Left cardiac atrium (tissue), 4 donors: ENCODE measurements around the gene LRRC36. TPM values are rescaled to one million over a fixed set of nuclear protein-coding genes. Genes with fewer than 3 reads are reported as not detected.

ENCODE experiments used
- ATAC-seq, 2 donors: fragments of 200-7000 bp; cut with Tn5 transposase; one replicate each; pipeline ENCODE4 v1.9.1; 2020; ENCODE audit warnings: mild to moderate bottlenecking in 2 of 2, moderate library complexity in 2 of 2
- DNase-seq: peaks from one replicate; pipeline ENCODE4 v3.0.0-alpha.2; 2020
- intact Hi-C, 2 donors: fragments of 100-400 bp; cut with DNase I; formaldehyde crosslinking; loops; one replicate each; pipeline versions ENCODE4 v1.14.1 to v1.15.1; 2022 to 2023
- total RNA-seq, 2 donors: library from RNA; stranded (reverse); fragmentation: NEBNext Ultra II Directional; extraction: Animal tissue kit (Norgen Biotek cat#: 25700); gene quantifications; one replicate each; pipeline ENCODE4 v1.2.1, GENCODE V29; 2021
- donor health status: DM: no; HTN: yes; CAD: no.
- donor health status: DM: no; HTN: yes; CAD: no; lungs with severe emphysema.
- donor health status: DM: yes; HTN: yes; CAD: no.
- donor health status: Dilated cardiomyopathy.

Gene LRRC36
- total RNA-seq, 2 donors from 2014 or later: not detected

- DNase-seq: no peak
- no peak for ATAC-seq
- intact Hi-C loops: no loop called here
Measured at GRCh38 chr16:67286441-67287235, 40.0 kb upstream of the LRRC36 start.

GRCh38 chr16:67287960-67288359 is 38.7 kb upstream of the LRRC36 start:
- intact Hi-C loops: no loop called here
- DNase-seq (no peak), ATAC-seq (no peak)

- intact Hi-C loops: no loop called here
- DNase-seq (no peak), ATAC-seq (no peak)
Measured at GRCh38 chr16:67291461-67291860, 35.2 kb upstream of the LRRC36 start.

GRCh38 chr16:67294171-67294757 is 32.4 kb upstream of the LRRC36 start:
- DNase-seq (no peak), ATAC-seq (no peak)
- intact Hi-C loops: no loop called here

- peak in 1 of 2 donors; percentile 72 for ATAC-seq
- intact Hi-C loops: no loop called here
- no peak for DNase-seq
Measured at GRCh38 chr16:67294938-67295361, 31.7 kb upstream of the LRRC36 start.

- DNase-seq (no peak), ATAC-seq (no peak)
- intact Hi-C loops: no loop called here
Measured at GRCh38 chr16:67296420-67296819, 30.2 kb upstream of the LRRC36 start.

- DNase-seq: no peak
- no peak for ATAC-seq
- intact Hi-C loops: no loop called here
Measured at GRCh38 chr16:67298277-67298676, 28.3 kb upstream of the LRRC36 start.

- ATAC-seq: no peak
- intact Hi-C loops: no loop called here
- DNase-seq: no peak
Measured at GRCh38 chr16:67299269-67299668, 27.3 kb upstream of the LRRC36 start.

GRCh38 chr16:67301080-67301782 is 25.4 kb upstream of the LRRC36 start:
- intact Hi-C loops: no loop called here
- peak; percentile 87 for DNase-seq
- ATAC-seq: peak; percentile 79 to 92

GRCh38 chr16:67302076-67302475 is 24.5 kb upstream of the LRRC36 start:
- intact Hi-C loops: no loop called here
- ATAC-seq: peak in 1 of 2 donors; percentile 7
- DNase-seq: no peak

- ATAC-seq (no peak), DNase-seq (no peak)
- intact Hi-C loops: no loop called here
Measured at GRCh38 chr16:67302970-67303369, 23.6 kb upstream of the LRRC36 start.

GRCh38 chr16:67304020-67304419 is 22.6 kb upstream of the LRRC36 start:
- intact Hi-C loops: no loop called here
- DNase-seq (no peak), ATAC-seq (peak in 1 of 2 donors; percentile 21)

GRCh38 chr16:67305216-67306071 is 21.2 kb upstream of the LRRC36 start:
- DNase-seq (no peak), ATAC-seq (no peak)
- intact Hi-C loops: no loop called here

- intact Hi-C loops: no loop called here
- DNase-seq (no peak), ATAC-seq (no peak)
Measured at GRCh38 chr16:67310561-67310960, 16.1 kb upstream of the LRRC36 start.

GRCh38 chr16:67311607-67312488 is 14.8 kb upstream of the LRRC36 start:
- ATAC-seq: peak; percentile 30 to 97
- peak; percentile 70 for DNase-seq
- intact Hi-C loops: no loop called here

GRCh38 chr16:67312719-67313118 is 13.9 kb upstream of the LRRC36 start:
- ATAC-seq: no peak
- intact Hi-C loops: no loop called here
- no peak for DNase-seq

GRCh38 chr16:67317853-67318252 is 8.8 kb upstream of the LRRC36 start:
- no peak for DNase-seq
- intact Hi-C loops: no loop called here
- no peak for ATAC-seq

- ATAC-seq (no peak), DNase-seq (no peak)
- intact Hi-C loops: no loop called here
Measured at GRCh38 chr16:67326115-67326471, 522 bp upstream of the LRRC36 start.

- DNase-seq (no peak), ATAC-seq (no peak)
- intact Hi-C loops: no loop called here
Measured at GRCh38 chr16:67327743-67328142, 1.1 kb downstream of the LRRC36 start.
